OCI-LY3 (cell line): ENCODE data around the gene DRD4.
A peak's percentile ranks its signal among the peaks of the same experiment; 100 is the strongest.

Experiments
- H2AFZ ChIP-seq: fragments of 200-600, 300-600 bp; shearing (Covaris generic); 2 replicates; pipeline ENCODE4 v1.6.0; 2014; ENCODE audit warnings: antibody characterized with exemption, low read depth, low read length
- H3K27ac ChIP-seq: fragments of 200-600, 300-600 bp; sonication (generic); 2 replicates; pipeline ENCODE4 v1.5.1; 2014; ENCODE audit warnings: mild to moderate bottlenecking, low read length, moderate library complexity, mixed read lengths
- H3K27me3 ChIP-seq: fragments of 200-600, 300-600 bp; sonication (generic); 2 replicates; pipeline ENCODE4 v1.6.1; 2014; ENCODE audit warnings: low read depth, low read length, mixed read lengths
- H3K36me3 ChIP-seq: fragments of 200-600, 300-600 bp; sonication (generic); replicated peaks from 2 replicates; pipeline ENCODE3; 2014; ENCODE audit warnings: low read depth, low read length, mixed read lengths
- H3K4me1 ChIP-seq: fragments of 300-600, 200-600 bp; sonication (generic); 2 replicates; pipeline ENCODE4 v1.6.1; 2014; ENCODE audit warnings: low read length, mixed read lengths
- H3K4me2 ChIP-seq: fragments of 200-600, 300-600 bp; sonication (generic); 2 replicates; pipeline ENCODE4 v1.6.1; 2014; ENCODE audit warnings: low read length, mixed read lengths
- H3K4me3 ChIP-seq: fragments of 300-600, 200-600 bp; sonication (generic); 2 replicates; pipeline ENCODE4 v1.5.1; 2014; ENCODE audit warnings: antibody characterized with exemption, mild to moderate bottlenecking, low read length, moderate library complexity
- H3K79me2 ChIP-seq: fragments of 300-600, 200-600 bp; shearing (Covaris generic); 2 replicates; pipeline ENCODE4 v1.6.1; 2014; ENCODE audit warnings: mild to moderate bottlenecking, low read length, mixed read lengths
- H3K9ac ChIP-seq: fragments of 300-600, 200-600 bp; shearing (Covaris generic); 2 replicates; pipeline ENCODE4 v1.6.0; 2014; ENCODE audit warnings: mild to moderate bottlenecking, low read length, moderate library complexity
- H3K9me3 ChIP-seq: fragments of 200-600, 300-600 bp; shearing (Covaris generic); 2 replicates; pipeline ENCODE4 v1.6.1; 2014; ENCODE audit warnings: low read length, mixed read lengths; ENCODE audit not compliant: insufficient read depth
- H4K20me1 ChIP-seq: fragments of 200-600, 300-600 bp; sonication (generic); 2 replicates; pipeline ENCODE4 v1.6.1; 2016; ENCODE audit warnings: low read length, mixed read lengths; ENCODE audit not compliant: insufficient read depth
- EZH2phosphoT487 ChIP-seq: fragments of 200-600 bp; shearing (Covaris generic); IDR thresholded peaks from 2 replicates; pipeline ENCODE4 v1.6.1; 2018; ENCODE audit warnings: antibody characterized with exemption, mixed run types, low read depth
- TF ChIP-seq, protein P1 (sequence below): fragments of 200-600, 300-600 bp; sonication (generic); IDR thresholded peaks from 2 replicates; pipeline ENCODE4 v1.5.1; 2014; ENCODE audit warnings: antibody characterized with exemption, low read length, low read depth

The DRD4 gene

DNA sequence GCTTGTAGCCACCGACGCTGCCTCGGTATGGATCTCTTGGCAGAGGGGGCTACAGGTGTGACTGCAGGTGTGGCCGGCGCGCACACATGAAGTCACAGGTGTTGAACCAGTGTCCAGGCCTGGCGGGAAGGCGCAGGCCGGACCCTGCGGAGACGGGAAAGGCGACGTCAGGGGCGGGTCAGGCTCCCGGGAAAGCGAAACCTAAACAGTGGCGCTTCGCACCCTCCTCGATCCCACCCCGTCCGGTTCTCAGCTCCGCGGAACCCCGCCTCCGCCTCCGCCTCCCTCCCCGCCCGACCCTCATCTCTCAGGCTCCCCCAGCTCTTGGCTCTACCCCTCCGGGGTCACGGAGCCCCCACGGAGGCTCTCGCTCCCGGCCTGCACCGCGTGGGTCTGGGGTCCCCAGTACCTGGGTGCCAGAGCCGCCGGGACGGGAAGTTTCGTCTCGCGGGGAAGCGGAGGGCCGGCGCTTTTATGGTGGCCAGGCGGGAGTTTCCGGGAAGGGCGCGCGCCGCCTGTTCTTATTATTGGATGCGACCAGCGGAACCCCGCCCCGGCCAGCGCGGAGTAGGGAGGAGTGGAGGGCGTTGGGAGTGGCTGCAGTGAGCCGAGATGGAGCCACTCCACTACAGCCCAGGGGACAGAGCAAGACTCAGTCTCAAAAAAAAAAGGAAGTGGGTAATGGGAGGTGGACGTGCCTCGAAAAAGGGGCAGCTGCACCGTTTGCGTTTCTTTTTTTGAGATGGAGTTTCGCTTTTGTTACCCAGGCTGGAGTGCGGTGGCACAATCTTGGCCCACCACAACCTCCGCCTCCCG, 21.4 kb upstream of the DRD4 start, which contains the start of gene IRF7:
Gene IRF7, minus strand, starts transcription at position 447 of the 816 bp plus-strand sequence. CDS start 586 bp downstream, outside the sequence.
- H4K20me1 ChIP-seq, result peaks cover 20% of the 10 kb centered on the region
- peak within 1 kb of the TSS; percentile 84 for H3K4me2 ChIP-seq
- H3K36me3 ChIP-seq, result peaks cover 25% of the 10 kb centered on the region
- H3K27ac ChIP-seq, result peak within 1 kb of the TSS; percentile 90
- H3K9me3 ChIP-seq, result no peaks in the 10 kb centered on the region
- no peak for TF ChIP-seq EZH2phosphoT487
- TF ChIP-seq, protein P1, sequence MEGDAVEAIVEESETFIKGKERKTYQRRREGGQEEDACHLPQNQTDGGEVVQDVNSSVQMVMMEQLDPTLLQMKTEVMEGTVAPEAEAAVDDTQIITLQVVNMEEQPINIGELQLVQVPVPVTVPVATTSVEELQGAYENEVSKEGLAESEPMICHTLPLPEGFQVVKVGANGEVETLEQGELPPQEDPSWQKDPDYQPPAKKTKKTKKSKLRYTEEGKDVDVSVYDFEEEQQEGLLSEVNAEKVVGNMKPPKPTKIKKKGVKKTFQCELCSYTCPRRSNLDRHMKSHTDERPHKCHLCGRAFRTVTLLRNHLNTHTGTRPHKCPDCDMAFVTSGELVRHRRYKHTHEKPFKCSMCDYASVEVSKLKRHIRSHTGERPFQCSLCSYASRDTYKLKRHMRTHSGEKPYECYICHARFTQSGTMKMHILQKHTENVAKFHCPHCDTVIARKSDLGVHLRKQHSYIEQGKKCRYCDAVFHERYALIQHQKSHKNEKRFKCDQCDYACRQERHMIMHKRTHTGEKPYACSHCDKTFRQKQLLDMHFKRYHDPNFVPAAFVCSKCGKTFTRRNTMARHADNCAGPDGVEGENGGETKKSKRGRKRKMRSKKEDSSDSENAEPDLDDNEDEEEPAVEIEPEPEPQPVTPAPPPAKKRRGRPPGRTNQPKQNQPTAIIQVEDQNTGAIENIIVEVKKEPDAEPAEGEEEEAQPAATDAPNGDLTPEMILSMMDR, result no peak
- no peaks in the 10 kb centered on the region for H3K27me3 ChIP-seq
- H3K4me1 ChIP-seq, result peaks cover 20% of the 10 kb centered on the region
- H3K4me3 ChIP-seq, result peak within 1 kb of the TSS; percentile 88
- H3K79me2 ChIP-seq, result peaks cover 5% of the 10 kb centered on the region; the same call in 1 of the 2 replicates
- H2AFZ ChIP-seq, result no peak within 1 kb of the TSS
- peak within 1 kb of the TSS; percentile 77 for H3K9ac ChIP-seq

DNA sequence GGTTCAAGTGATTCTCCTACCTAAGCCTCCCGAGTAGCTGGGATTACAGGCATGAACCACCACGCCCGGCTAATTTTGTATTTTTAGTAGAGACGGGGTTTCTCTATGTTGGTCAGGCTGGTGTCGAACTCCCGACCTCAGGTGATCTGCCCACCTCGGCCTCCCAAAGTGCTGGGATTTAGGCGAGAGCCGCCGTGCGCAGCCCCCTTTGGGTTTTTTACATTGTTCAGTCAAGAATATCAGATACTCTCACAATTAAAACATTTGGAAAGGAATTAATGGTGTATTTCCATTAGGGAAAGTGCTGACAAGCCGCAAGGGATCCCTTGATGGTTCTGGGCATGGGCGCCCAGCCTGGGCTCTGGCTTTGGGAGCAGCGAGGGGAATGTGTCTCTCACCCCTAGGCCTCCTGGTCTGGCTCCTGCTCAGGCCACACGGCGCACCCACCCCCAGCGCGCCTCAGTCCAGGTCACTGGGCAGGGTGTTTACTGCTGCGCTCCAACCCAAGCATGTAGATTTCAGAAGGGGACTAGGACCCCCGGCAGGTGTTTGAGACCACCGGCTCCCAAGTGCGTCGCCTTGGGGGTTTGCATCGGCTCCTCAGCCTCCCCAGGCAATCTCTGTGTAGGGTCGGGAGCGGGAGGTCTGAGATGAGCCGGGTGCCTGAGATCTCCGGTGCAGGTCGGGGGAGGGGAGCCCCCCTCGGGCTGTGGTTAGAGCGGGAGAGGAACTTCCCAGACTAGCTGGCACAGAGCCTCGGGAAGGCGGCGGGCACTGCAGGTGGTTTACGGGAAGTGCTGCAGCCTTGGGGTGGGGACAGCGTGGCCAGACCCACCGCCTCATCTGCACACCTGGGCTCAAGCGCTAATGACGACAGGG, 20.5 kb upstream of the DRD4 start:
- Histone ChIP-seq H3K4me2 (peak overlapping the region; percentile 84), H3K9ac (peak overlapping the region; percentile 68), H3K27me3 (no peaks in the 10 kb centered on the region), H3K79me2 (peaks cover 5% of the 10 kb centered on the region; the same call in 1 of the 2 replicates), H3K4me1 (peaks cover 20% of the 10 kb centered on the region), H3K27ac (peak overlapping the region; percentile 90), H3K36me3 (peaks cover 16% of the 10 kb centered on the region), H2AFZ (no peak overlapping the region), H3K9me3 (no peaks in the 10 kb centered on the region), H3K4me3 (peak overlapping the region; percentile 88), H4K20me1 (peaks cover 20% of the 10 kb centered on the region)
- TF ChIP-seq, protein P1, result no peak
- no peak for TF ChIP-seq EZH2phosphoT487

DNA sequence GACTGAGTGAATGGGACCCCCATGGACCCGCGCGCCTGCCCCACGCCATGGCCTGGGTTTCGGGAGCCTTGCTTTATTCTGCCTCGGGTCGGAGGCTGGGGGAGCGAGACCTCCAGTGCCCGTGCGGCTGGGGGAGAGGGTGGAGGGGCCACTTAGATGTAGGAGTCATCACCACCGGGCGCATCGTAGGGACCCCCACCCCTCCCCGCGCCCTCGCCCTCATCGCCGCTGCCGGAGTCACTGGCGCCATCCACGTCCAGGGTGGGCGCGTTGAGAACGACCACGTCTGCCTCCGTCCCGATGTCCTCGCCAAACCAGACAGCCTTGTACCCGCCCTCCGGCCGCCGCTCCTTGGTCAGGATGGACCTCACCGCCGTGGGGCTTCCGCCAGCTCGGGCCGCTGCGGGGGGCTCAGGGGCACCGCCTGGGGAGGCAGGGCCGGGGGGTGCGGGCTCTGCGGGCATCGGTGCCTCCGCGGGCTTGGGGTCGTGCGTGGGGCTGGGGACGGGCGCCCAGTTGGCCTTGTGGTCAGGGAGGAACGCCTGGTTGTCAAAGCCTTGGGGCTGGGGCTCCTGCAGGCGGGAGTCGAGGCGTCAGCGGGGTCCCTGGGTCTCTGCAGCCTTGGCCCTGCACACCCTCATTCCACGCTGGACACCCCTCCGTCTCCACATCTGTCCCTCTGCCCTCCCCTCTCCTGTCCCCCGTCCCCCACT, 19.7 kb upstream of the DRD4 start:
- Histone ChIP-seq H3K27ac (no peak overlapping the region), H2AFZ (no peak overlapping the region), H3K9me3 (no peaks in the 10 kb centered on the region), H3K4me2 (peak overlapping the region; percentile 84; the same call in 1 of the 2 replicates), H3K4me3 (no peak overlapping the region), H3K4me1 (peaks cover 20% of the 10 kb centered on the region), H3K79me2 (peaks cover 5% of the 10 kb centered on the region; the same call in 1 of the 2 replicates), H4K20me1 (peaks cover 17% of the 10 kb centered on the region), H3K27me3 (no peaks in the 10 kb centered on the region), H3K9ac (no peak overlapping the region), H3K36me3 (peaks cover 9% of the 10 kb centered on the region)
- TF ChIP-seq, protein P1, result no peak
- no peak for TF ChIP-seq EZH2phosphoT487
